Suppressor macrophage treated with lipopolysaccharide for 1 hour (primary cell): ENCODE results near the gene RAB15.

Experiments used
- DNase-seq, 3 donors: peaks; one replicate each; pipeline ENCODE4 v3.0.0-alpha.2; 2020 to 2022

Gene RAB15

DNA sequence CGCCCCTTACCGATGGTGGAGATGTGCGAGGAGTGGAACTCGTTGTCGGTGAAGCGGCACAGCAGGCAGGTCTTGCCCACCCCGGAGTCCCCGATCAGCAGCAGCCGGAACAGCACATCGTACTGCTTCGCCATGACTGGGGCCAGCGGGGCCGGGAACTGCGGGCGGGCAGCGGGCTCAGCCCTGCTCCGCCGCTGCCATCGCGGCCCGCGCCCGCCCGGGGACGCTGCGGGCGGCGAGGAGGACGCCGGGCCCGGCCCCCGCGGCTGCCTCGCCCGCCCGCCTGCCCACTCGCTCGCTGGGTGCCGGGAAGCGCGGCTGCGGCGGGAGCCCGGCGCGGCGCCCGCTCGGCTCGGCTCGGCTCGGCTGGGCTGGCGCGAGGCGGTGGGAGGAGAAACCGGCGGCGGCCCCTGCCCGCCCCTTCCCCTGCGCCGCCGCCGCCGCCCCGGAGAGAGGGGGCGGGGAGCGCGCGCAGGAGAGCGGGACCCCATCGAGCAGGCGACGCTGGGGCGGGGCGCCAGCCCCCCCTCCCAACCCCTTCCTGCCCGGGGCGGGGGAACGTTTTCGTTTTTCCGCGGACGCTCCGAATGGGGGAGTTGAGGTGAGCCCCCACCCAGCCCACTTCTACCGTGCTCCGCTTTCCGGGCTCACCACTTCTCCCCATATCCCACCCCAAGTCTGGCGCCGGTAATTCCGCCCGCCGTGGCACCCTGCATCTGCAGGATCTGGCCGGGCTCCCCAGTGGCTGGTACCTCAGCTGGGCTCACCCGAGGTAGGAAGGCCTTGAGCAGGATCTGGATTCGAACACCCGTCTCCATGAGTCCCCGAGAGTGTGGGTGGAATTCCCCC is at the start of gene RAB15:
Gene RAB15 (minus strand): TSS at position 394 of the 849 bp plus-strand sequence. CDS start 260 bp downstream, at position 134.
- peak; percentile 34 to 76 (median 57) for DNase-seq

DNA sequence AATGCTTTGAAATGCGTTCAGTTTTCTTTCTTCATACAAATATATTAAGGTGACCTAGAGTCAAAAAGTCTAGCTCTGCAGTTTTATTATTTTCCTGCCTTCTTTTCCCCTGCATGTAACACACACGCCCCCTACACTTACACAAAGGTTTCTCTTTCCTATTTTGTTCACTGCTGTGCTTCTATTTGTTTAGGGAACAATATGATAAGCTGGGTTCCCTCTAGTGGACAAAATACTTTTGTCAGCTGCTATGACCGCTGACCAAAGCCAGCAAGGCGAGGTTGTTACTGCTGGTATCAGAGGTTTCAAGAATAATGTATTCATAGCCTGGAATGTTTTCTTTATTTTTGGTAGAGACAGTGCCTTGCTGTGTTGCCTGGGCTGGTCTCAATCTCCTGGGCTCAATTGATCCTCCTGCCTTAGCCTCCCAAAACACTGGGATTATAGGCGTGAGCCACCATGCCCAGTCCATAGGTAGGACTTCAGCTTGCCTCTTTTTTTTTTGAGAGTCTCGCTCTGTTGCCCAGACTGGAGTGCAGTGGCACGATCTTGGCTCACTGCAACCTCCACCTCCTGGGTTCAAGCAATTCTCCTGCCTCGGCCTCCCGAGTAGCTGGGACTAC is 47.9 kb upstream of the RAB15 start:
- DNase-seq: peak; percentile 77 to 81 (median 80)

DNA sequence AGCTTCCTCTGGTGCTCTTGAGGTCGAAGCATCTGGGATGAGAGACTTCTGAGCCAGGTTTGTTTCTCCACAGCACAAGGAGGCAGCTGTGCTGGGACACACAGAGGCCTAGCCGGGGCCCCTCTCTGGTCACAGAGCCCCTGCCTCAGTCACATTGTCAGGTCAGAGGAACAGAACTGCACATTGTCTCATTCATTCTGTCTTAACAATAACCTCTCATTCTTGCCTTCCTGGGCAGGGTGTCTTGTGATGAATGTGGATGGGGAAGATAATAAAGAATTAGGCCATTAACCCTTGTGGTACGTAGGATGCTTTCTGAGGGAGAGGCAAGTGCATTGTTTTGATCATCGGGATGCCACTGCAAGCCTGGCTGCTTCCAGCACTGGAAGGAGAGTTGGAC is 44.3 kb upstream of the RAB15 start:
- DNase-seq: no peak

DNA sequence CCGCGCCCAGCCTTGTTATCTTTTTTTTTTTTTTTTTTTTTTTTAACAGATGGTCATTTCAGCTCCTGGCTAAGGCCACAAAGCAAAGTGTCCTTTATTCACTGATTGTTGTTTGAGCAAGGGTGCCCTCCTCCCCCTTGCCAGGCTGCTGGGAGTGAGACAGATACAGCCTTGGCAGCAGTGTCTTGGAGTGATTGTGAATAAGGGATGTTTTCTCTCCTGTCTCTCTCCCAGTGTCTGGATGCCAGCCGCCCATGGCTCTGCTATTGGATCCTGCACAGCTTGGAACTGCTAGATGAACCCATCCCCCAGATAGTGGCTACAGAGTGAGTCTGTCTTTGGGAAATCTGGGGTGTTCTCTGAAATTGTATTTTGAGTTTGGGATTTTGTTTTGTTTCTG is 43.3 kb upstream of the RAB15 start:
- no peak for DNase-seq

DNA sequence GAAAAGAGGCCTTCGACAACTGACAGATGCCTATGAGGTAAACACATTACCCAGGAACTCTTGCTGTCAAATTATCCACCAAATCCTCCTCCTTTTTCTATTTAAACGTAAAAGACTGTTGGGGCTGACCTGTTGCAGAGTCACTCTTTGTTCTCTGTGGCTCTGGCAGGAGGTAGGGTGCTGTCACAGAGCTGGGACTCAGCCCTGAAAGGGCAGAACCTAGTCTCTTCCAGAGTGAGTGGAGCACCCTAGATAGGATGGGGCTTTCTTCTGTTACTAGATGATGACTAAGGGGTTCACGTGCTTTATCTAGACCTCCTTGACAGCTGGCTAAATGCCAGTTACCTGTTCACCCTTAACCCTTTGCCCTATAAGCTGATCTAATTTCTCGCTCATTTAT is 40.2 kb upstream of the RAB15 start:
- no peak for DNase-seq

DNA sequence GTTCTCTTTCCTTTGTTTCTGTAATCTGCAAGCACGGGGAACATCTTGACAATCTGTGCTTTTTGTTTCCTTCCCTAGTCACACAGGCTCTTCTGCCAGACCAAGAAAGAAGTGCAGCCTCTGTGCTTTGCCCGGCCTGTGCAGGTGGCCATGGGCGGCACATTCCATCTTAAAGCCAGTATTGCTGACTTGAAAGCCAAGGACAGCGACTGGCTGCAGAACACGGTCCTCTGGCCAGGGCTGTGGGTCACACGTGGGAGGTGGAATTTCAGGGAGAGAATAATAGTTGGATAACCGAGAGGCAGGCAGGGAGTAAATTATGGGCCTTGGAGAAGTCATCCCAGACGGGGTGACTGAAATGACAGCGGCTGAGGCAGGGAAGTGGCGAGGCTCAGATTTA is 39.4 kb upstream of the RAB15 start:
- no peak for DNase-seq

DNA sequence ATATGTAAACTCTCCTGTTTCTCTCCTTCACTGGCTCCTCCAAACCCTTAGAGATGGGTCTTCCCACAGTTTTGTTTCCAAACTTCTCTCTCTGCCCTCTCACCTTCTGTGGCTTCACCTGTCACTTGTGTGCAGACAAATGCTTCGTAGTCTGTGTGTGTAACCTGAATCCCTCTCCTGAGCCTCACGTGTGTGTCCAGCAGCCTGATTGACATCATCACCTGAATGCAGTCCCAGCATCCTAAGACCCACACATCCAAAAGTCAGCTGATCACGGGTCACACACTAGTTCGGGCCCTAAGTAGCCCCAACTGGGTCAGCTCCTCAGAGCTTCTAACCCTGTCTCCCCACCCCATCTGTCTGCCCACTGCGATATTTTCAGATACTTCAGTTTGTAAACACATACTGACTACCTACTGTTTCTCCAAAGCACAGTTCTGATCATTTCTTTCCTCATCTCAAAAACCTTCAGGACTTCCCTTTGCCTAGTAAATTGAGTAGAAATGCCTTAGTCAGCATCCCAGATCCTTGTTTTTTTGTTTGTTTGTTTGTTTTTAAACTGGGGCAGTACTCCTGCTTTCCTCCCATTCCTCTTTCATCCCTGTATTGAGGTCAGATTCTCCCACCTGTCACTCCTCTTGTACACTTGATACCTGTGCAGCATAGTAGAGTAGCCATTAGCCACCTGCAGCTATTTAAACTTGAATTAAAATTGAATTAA is 38.2 kb upstream of the RAB15 start:
- DNase-seq: no peak

DNA sequence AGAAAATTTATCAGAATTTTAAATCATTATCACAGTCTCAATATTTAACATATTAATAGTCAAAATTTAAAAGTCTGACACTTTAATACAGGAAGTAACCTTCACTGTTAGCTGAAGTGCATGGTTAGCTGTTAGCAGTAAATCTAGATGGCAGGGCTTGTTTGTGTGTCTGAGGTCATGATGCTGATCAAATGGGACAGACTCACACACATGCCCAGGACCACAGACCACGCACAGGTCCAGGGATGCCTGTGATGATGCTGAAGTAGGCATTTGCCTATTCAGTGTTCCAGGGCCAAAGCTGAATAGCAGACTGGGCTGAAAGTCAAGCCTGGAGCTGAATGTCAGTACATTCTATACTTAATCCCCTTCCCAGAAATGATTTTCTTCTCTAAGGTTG is 35.1 kb upstream of the RAB15 start:
- DNase-seq: no peak

DNA sequence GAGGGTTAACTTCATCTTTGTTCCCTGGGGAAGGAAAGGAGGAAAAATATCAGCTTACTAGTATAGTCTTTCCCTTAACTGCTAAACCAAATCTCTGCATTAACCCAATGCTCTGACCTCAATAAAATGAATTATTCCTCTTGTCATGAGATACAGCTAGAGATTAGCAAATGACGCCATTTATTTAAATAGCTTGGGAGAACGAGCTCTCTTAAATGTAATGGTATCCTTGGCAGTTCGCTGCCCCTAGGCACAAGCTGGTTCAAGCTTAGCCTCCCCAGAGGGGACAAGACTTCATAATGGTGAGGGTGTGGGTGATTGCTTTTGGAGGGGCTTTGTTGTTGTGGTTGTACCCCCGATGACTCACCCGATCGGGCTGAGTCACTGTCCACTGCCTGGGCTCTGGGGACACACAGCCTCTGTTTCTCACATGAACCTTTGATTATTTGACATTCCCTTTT is 34.2 kb upstream of the RAB15 start:
- DNase-seq: no peak

DNA sequence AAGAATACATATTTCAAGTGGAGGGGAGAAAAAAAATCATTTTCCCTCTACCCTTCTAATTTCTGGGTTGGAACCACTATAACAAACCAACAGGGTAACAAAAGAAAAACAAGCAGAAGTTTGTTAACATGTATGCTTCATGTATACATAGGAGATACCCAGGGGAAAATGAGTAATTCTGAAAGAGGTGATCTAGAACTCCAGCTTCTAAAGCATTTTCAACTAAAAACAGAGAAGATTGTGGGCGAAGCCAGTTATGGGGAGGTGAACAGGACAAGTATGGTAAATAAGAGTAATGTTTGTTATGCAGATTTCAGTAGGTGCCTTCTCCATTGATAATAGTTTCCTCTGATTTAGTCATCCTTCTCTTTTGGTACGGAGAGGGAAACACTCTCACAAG is 31.3 kb upstream of the RAB15 start:
- no peak for DNase-seq

DNA sequence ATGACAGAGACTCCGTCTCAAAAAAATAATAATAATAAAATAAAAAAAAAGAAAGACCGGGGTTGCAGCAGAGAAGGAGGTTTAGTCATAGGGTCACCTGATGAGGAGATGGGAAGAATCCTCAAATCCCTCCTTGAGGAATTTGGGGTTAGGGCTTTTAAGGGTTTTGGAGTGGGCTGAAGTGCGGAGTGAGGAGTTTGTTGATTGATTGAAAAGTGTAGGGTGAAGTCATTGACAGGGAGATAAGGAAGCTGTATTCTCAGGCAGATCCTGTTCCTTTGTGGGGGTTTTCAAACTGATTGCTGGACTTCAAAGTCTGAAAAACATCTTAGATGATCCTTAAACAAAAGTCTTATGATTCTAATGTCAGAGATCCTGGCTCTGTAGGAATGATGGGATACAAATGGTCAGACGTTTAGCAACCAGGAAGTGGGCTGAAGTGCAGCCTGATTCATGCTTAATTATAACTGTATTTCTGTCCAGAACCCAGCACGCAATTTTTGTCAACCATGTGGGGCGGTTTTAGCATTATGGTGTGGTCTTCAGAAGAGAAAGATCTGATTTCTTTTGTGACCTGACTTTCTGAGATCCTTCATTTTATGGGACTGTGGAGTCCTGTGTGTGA is 30.6 kb upstream of the RAB15 start:
- DNase-seq: peak; percentile 24 to 34 (median 32)

DNA sequence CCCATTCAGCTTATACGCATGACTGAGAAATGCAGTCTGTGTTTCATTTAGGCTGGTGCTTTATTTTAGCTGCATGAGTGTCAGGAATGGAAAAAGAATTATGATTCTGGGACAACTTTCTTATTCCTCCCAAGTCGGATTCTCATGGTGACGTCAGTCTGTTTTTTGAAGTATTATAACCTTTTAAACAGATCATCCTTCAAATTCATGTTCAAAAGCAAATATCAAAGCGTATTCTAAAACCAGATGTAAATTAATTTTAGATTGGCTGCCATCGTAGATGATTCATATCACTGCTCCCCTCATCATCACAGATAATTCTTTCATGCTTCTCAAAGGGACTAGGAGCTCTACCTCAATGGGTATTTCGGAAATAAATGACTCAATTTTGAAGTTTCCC is 29.6 kb upstream of the RAB15 start:
- peak in 1 of 3 donors; percentile 29 for DNase-seq

DNA sequence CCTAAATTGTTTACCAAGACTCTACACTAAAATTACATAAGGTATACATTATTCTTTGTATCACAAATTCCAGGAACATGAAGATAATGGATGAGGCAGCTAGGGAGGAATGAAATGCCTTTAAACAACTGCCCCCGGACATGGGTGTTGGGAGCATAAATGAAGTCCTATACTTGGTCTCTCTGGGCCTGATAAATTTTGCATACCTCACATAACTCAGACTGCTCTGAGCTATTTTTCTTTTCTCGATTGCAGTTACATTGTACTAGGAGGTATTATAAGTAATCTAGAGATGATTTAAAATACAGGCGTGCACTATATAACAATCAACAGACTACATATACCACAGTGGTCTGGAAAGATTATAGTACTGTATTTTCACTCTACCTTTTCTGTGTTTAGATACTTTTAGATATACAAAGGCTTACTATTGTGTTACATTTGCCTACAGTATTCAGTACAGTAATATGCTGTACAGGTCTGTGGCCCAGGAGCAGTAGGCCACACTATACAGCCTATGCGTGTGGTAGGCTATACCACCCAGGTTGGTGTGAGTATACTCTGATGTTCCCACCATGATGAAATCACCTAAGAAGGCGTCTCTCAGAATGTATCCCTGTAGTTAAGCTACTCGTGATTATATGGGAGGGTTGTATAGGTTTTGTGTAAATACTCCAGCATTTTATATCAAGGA is 28.9 kb upstream of the RAB15 start:
- no peak for DNase-seq

DNA sequence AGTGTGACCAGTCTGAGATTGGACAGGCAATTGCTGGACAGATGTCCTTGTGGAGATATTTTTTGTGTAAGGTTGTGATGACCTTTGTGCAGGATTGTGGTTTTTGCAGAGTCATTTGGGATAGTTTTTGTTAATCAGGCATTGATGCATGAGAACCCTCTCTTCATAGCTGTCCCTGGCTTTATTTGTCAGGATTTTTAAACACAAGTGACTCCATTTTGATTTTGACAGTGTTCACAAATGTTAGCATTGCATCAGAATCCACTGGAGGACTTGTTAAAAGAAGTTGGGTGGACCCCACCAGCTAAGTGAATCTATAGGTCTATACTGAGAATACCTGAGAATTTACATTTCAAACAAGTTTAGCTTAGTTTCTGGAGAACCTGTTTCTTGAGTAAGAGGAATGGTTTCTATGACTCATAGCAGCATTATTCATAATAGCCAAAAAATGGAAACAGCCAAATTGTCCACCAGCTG is 26.4 kb upstream of the RAB15 start:
- DNase-seq: peak in 2 of 3 donors; percentile 22 to 31

DNA sequence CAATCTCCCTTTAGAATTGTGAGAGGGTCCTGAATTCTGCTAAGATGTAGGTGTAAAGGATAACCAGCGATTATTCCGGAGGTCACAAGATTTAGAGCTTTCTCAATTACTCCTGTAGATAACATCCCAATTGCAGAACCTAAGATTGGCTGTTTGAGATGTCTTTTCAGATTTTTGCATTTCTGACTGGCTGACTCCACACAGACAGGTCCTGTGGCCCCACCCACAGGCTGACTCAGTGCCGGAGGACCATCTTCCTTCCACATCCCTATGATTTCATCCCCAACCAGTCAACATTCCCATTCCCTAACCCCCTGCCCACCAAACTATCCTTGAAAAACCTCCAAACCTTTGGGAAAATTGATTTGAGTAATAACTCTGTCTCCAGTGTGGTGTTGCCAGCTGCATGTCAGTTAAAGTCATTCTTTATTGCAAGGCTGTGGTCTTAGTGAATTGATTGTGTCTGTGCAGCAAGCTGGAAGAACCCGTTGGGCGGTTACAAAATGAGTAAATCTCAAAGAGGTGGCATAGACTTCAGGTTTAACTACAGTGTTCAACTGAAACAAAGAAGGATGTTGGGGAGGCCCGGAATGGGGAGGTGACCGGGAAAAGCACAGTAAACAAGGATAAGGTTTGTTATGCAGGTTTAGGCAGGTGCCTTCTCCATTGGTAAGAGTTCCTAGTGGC is 25.1 kb upstream of the RAB15 start:
- DNase-seq: no peak

DNA sequence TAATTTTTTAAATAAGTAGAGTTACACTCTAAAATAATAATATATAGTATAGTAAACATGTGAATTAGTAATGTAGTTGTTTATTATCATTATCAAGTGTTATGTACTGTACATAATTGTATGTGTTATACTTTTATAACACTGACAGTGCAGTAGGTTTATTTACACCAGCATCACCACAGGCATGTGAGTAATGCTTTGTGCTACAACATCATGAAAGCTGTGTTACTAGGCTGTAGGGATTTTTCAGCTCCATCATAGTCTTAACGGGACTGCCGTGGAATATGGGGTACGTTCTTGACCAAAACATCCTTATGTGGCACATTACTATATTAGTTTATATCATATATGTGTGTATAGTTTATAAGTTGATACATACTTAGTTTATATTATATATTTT is 23.2 kb upstream of the RAB15 start:
- no peak for DNase-seq

DNA sequence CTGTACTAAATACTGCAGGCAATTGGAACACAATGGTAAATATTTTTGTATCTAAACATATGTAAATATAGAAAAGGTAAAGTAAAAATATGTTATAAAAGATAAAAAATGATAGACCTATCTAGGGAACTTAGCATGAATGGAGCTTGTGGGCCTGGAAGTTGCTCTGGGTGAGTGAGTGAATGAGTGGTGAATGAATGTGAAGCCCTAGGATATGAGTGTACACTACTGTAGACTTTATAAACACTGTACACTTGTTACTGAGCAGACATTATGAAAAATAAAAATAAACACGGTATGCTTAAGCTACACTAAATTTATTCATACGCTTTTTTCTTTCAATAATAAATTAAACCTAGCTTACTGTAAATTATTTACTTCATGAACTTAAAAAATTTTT is 22.4 kb upstream of the RAB15 start:
- no peak for DNase-seq

DNA sequence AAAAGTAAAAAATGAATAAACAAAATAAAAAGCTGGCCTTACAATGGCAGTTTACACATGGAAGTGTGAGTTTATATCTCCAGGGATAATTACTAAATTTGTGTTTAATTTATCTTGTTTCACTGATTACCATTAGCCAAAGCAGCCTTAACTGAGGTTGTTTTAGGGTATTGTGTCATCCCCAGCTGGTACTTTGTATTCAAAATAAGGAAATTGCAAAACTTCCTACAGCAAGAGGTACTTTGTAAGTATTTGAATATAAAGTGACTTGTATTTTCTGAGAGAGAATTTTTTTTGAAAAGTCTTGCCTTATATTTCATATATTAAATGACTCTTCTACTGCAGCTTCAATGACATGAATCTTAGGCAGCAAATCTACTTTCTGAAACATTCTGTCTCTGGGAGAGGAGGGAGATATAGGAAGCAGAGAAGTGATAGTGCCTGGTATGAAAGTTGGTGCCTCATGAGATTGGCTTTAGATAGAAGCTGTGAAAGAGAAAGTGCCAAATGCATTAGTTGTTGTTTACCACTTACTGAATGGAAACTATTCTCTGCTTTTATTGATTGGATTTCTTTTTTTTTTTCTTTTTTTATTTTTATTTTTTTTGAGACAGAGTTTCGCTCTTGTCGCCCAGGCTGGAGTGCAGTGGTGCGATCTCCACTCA is 21.3 kb upstream of the RAB15 start:
- DNase-seq: peak; percentile 26 to 76 (median 69)

DNA sequence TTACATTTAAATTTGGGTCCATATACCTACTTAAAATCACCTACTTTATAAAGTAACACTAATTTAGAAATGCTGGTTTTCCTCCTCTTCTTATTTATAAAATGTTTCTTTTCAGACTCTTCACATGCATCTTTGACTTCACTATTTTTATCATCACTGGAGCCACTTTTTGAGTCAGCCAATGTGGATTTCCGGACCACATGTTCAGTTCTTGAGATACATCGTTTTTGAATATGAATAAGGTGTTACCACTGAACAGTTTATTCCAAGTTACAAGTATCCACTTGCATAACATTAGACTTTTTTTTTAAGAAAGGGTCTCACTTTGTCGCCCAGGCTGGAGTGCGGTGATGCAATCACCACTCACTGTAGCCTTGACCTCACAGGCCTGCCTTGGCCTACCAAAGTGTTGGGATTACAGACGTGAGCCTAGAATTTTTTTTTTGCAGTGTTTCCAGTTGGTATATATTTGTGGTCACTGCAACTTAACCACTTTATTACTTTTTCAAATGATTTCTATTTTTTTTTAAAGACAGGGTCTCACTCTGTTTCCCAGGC is 20.3 kb upstream of the RAB15 start:
- DNase-seq: no peak

DNA sequence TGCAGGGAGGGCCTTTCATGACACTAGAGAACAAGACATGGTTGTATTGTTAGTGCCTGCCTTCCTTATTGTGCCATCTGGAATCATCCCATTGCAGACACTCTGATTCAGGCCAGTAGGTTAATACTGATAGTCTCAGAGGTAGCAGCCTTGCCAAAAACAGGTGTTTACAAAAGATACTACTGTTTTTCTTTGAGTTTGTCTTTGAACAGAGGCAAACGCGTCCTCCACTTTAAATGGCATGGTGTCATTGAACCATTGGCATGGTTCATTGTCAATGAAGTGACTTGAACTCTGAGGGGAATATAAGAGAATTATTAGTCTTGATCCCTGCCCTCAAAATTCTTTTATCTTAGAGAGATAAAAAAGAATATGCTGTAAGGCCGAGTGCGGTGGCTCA is 18.8 kb upstream of the RAB15 start:
- DNase-seq: no peak

DNA sequence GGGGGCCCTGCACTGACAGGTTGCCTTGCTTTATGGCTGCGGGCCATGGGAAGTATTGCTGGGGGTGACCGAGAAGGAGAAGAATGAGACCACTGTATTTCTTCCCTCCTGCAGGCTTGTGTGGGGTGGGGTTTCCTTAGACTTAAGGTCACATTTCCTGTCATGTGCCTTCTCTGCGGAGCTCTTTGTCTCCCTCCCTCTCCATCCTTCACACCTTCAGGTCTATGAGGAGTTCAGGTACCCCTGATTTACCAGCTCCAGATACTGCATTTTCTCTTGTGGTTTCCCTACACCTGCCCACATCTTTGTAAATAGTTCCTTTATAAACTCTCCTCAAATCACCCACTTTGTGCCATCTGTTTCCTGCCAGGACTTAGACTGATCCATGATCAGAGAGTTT is 18.2 kb upstream of the RAB15 start:
- DNase-seq: no peak
